ENCODE measurements around the gene RAD51D.

The RAD51D gene

GRCh38 chr17:35138218-35138617 is 18.6 kb upstream of the RAD51D start:
- H3K4me1 Mint-ChIP-seq: peaks cover 4% of the 10 kb centered on the region
- H3K9me3 Mint-ChIP-seq: no peaks in the 10 kb centered on the region
- no peak for TF ChIP-seq CTCF (IDR thresholded peaks at IDR 0.05)

GRCh38 chr17:35135322-35135721 is 15.7 kb upstream of the RAD51D start:
- Mint-ChIP-seq H3K36me3 (ENCODE audit: low read depth) (peaks cover 52% of the 10 kb centered on the region), H3K4me3 (no peak overlapping the region), H3K9me3 (no peaks in the 10 kb centered on the region), H3K27me3 (ENCODE audit: low read depth, poor library complexity) (no peaks in the 10 kb centered on the region), H3K27ac (no peak overlapping the region), H3K4me1 (no peaks in the 10 kb centered on the region)
- no peak for DNase-seq
- no peak for TF ChIP-seq CTCF (IDR thresholded peaks at IDR 0.05)

More at GRCh38 chr17:35138218-35138617, 18.6 kb upstream of the RAD51D start:
- Mint-ChIP-seq H3K27ac (no peak overlapping the region), H3K27me3 (ENCODE audit: low read depth, poor library complexity) (no peaks in the 10 kb centered on the region), H3K36me3 (ENCODE audit: low read depth) (peaks cover 47% of the 10 kb centered on the region), H3K4me3 (no peak overlapping the region)
- DNase-seq: no peak

- Mint-ChIP-seq H3K9me3 (no peaks in the 10 kb centered on the region), H3K4me3 (no peak overlapping the region), H3K27me3 (ENCODE audit: low read depth, poor library complexity) (no peaks in the 10 kb centered on the region), H3K36me3 (ENCODE audit: low read depth) (peaks cover 43% of the 10 kb centered on the region), H3K27ac (no peak overlapping the region), H3K4me1 (no peaks in the 10 kb centered on the region)
- DNase-seq: no peak
- no peak for TF ChIP-seq CTCF (IDR thresholded peaks at IDR 0.05)
Measured at GRCh38 chr17:35132816-35133550, 13.3 kb upstream of the RAD51D start.

GRCh38 chr17:35132099-35132498 is 12.4 kb upstream of the RAD51D start:
- no peak overlapping the region for H3K27ac Mint-ChIP-seq
- TF ChIP-seq CTCF (IDR thresholded peaks at IDR 0.05): no peak
- H3K4me3 Mint-ChIP-seq: no peak overlapping the region
- no peaks in the 10 kb centered on the region for H3K9me3 Mint-ChIP-seq
- no peaks in the 10 kb centered on the region for H3K27me3 Mint-ChIP-seq (ENCODE audit: low read depth, poor library complexity)
- H3K4me1 Mint-ChIP-seq: no peaks in the 10 kb centered on the region
- no peak for DNase-seq
- peaks cover 47% of the 10 kb centered on the region for H3K36me3 Mint-ChIP-seq (ENCODE audit: low read depth)

GRCh38 chr17:35130392-35130791 is 10.7 kb upstream of the RAD51D start:
- TF ChIP-seq CTCF (IDR thresholded peaks at IDR 0.05): no peak
- H3K4me1 Mint-ChIP-seq: no peaks in the 10 kb centered on the region
- no peaks in the 10 kb centered on the region for H3K9me3 Mint-ChIP-seq
- no peak overlapping the region for H3K4me3 Mint-ChIP-seq
- H3K27ac Mint-ChIP-seq: peak overlapping the region; percentile 62
- peaks cover 33% of the 10 kb centered on the region for H3K36me3 Mint-ChIP-seq (ENCODE audit: low read depth)
- H3K27me3 Mint-ChIP-seq (ENCODE audit: low read depth, poor library complexity): no peaks in the 10 kb centered on the region
- DNase-seq: no peak

- Mint-ChIP-seq H3K4me3 (no peak overlapping the region), H3K4me1 (no peaks in the 10 kb centered on the region), H3K9me3 (no peaks in the 10 kb centered on the region), H3K36me3 (ENCODE audit: low read depth) (peaks cover 29% of the 10 kb centered on the region), H3K27me3 (ENCODE audit: low read depth, poor library complexity) (no peaks in the 10 kb centered on the region), H3K27ac (peak overlapping the region; percentile 36)
- DNase-seq: no peak
- no peak for TF ChIP-seq CTCF (IDR thresholded peaks at IDR 0.05)
Measured at GRCh38 chr17:35129973-35130351, 10.3 kb upstream of the RAD51D start.

All from nephron progenitor cell (in vitro differentiated cells).